Activated CD4-positive, alpha-beta T cell treated with anti-CD3 and anti-CD28 coated beads, Interleukin-2, amount 50 U/mL, for 24 hours (primary cell): ENCODE results near the gene STARD10.
"Not testable (repeated sequence)": the region's sequence is repeated elsewhere in the genome, so short reads cannot be mapped to it uniquely, and the experiment has no call there.

ENCODE experiments used
- DNase-seq, 2 donors: peaks; one replicate each; pipeline ENCODE4 v3.0.0-alpha.2; 2020; ENCODE audit warnings: low read depth in 1 of 2, low spot score in 1 of 2

The STARD10 gene, protein sequence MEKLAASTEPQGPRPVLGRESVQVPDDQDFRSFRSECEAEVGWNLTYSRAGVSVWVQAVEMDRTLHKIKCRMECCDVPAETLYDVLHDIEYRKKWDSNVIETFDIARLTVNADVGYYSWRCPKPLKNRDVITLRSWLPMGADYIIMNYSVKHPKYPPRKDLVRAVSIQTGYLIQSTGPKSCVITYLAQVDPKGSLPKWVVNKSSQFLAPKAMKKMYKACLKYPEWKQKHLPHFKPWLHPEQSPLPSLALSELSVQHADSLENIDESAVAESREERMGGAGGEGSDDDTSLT

DNA sequence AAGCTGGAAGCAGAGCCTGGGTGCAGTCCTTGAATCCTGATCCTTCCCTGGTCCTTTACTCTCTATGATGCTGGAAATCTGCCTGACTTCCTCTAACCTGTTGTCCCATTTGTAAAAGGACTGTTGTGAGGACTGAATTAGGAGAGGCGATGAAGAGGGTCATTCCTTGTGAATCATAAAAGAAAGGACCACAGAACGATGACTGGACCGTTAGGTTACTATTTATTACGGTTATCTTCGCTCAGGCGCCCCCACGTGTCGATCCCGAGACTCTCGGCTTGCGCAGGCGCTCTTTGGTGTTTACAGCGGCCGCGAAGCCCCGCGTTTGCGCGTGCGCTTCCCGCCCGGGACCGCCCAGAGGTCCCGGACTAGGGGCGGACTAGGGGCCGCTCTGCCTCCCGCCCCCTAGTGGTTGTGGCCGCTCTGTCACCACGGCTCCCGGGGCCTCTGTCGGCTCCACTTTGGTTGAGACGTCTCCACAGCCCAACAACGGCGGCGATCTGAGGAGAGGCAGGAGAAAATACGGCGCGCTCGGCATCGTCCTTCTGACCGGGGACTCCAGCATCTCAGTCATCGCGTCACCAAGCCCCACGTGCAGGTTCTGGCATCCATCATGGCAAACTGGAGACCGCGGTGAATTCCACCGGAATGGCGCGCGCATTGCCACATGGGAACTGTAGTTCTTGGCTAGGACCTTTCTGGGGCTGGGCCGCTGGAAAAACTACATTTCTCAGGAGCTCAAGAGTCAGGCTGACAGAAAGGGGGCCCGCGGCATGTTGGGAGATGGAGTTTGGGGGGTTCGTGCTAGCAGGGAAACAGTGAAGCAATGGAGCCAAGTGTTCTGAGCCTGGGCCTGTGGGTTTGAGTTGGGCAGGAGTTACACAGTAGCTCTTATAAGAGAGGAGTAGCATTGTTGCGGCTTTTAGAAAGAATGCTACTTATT lies at the start of gene STARD10:
STARD10 (minus strand) TSS at position 623 of the 943 bp plus-strand sequence. CDS start 12,866 bp downstream, outside the sequence.
- peak; percentile 87 to 91 for DNase-seq

DNA sequence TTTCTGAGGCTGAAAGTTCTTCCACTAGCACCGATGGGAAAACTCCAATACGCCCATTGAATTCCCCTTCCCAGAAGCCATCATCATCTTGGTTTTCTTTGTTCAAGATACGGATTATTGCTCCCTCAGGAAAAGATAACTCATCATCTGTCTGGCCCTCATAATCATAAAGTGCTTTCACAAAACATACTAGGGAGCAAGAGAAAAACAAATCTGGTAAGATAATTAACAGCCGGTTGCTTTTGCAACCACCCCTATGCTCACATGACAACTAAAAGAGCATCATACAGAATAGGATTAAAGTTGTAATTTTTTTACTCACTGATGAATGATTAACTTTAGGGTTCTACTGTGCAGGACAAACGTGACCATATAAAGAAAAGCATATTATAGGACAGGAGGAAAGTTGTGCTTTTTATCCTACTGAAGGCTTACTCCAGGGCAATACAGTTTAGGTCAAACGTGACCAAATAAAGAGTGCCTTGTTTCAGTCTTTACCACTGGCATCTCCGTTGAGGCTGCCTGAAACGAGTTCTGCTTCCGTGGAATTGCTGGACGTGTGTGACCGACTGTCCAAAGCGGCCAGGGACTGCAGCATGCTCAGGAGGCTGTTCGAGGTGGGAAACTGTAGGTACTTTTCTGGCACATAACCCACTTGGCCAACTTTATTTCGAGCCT lies 48.9 kb upstream of the STARD10 start:
- no peak for DNase-seq

DNA sequence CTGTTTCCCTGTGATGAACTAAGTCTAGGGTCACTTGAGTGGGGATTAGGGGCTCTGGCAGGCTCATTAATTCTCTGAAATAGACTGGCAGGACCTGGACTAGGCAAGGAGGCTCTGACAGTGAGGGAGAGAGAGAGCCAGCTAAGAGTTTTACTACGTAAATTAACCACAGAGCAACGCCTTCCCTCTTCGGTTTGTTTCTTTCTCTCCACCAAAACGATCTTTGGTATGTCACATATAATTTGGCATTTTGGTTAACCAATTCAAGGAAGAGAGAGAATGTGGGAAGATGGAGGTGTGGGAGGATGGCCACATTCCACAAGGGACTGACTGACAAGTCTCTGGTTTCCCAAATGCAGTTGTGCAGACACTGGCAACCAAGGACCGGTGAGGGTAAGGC lies 48.3 kb upstream of the STARD10 start:
- no peak for DNase-seq

DNA sequence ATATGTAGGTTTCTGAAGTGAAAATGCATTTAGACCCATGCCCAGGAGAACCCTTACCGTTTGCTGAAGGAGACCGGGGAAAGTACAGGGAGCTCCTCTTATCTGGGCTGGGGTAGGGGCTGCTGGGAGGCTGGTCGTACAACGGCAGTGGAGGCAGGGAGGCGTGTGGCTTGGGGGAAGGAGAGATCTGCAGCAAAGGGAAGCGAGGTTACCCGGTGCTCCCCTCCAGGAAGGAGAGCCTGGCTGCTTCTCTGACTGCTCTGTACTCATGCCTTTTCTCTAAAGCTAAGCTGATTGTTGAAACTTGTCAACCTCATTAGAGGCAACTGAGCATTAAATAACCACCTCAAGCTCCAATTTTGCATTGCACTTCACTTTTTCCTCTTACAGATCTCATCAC lies 47.5 kb upstream of the STARD10 start:
- no peak for DNase-seq

DNA sequence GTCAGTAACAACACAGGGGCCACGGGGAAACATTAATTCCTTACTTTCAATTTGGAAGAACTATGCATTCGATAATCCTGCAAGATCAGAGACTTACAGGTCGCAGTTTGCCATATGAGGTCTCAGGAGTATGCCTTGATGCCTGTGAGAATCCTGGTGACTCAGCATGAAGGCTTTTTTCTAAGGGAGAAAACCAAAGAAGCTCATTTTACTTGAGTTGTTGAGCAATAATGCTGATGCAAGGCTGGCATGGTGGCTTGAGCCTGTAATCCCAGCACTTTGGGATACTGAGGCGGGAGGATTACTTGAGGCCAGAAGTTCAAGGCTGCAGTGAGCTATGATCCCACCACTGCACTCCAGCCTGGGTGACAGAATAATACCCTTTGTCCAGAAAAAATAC lies 46.9 kb upstream of the STARD10 start:
- no peak for DNase-seq

DNA sequence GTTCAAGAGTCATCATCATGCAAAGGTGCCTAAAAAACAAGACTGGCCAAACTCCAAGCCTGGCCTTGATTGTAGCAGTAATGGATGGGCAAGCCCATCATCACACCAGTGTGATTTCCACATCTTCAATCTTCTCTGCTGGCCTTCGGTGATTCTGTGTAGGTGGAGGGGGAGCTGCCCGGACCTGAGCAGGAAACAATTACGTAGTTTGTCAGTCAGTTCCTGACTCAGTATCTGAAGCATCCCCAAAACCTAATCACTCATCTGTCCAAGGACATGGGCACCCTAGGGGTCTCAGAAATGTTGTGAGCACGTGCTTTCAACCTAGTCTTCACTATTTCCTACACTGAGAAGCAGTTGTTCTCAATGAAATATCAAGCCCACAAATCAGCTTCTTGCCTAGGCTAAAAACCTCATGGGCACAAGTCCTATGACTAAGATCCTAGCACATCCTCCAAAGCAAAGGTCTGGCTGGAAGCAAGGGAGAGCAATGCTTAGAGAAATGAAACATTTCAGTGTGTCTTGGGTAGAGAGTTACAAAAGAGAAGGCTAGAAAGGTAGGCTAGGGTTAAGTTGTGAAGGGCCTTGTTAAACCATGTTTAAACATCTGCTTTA lies 45.0 kb upstream of the STARD10 start:
- DNase-seq, result no peak

DNA sequence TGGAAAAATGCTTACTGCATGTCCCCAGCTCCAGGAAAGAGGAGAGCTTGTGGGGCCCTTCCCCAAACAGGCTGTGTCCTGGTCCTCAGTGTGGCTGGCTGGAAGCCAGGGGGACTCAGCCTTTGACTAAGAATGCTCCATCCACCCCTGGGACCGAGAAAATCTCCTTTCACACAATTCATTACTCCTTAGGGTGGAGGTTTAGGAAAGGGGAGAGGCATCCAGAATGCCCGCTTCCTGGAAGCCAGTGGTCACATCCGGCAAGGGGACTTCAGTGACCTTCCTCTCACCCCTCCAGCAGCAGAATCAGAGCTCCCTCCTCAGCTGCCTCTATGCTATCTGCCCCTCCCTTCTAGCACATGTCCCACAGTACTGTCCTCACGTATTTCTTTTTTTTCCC lies 42.3 kb upstream of the STARD10 start:
- no peak for DNase-seq

DNA sequence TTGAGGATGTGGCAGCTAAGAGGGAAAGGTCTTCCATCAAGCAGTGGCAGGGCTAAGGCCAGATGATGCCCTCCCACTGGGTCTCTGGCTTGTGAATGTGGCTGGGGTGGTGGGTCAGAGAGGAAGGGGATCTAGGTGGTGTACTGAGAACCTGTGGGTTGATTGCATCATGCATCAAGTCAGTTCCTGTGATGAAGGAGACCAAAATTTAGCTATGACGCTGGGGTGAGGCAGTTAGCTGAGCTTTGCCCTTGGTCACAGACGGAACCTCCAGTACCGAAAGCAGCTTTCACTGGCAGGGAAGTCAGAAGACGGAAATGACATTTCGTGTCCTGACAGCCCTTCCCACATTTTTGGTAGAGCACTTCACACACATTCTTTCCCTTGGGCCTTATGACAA lies 41.1 kb upstream of the STARD10 start:
- DNase-seq, result no peak

DNA sequence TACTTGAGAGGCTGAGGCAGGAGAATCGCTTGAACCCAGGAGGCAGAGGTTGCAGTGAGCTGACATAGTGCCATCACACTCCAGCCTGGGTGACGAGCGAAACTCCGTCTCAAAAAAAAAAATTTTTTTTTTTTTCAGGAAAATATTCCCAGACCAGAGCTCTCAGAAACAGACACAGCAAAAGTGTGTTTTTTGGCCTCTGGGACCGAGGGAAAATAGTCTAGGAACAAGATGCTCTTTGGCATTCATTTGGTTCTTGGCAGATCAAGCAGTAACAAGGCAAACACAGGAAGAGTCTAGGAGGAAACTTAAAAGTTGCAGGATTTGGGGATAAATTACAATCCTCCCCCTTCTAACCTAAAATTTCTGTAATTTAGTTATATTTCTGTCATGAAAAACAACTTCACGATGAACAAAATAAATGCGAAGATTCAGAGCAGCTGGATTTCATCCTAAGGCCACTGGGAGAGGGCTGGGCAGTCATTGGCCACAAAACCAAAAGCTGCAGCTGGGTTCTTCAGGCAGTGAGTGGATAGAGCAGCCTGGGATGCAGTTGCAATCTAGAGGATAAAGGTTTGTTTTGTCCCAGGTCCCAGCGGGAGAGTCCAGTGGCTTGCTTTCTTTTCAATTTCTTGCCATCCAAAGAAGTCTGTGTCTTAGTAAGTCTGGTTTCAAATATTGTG lies 40.1 kb upstream of the STARD10 start:
- DNase-seq, result no peak

DNA sequence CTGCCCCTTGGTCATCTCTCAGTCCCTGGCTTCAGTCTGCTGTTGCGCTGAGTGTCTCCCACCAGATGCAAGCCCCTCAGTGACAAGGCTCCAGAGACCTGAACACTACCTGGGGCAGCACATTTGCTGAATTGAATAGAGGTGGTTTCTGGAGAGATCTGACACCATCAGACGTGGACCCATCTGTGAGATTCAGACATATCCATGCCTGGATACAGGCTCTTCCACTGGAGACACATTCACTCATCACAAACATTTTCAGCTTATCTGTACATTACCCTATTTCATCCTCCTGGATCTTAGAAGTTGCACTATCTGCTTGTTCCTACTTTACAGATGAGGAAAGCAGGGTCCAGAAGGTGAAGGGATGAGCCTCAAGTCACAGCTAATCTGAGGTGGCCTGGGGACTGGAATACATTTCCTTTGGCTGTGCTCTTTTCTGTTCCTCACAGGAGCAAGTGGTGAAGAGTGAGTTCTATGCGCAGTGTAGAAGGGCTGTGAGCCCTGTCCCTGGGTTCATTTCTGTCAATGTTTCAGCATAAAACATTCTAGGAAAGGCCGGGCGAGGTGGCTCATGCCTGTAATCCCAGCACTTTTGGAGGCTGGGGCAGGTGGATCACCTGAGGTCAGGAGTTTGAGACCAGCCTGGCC lies 39.4 kb upstream of the STARD10 start:
- no peak for DNase-seq

DNA sequence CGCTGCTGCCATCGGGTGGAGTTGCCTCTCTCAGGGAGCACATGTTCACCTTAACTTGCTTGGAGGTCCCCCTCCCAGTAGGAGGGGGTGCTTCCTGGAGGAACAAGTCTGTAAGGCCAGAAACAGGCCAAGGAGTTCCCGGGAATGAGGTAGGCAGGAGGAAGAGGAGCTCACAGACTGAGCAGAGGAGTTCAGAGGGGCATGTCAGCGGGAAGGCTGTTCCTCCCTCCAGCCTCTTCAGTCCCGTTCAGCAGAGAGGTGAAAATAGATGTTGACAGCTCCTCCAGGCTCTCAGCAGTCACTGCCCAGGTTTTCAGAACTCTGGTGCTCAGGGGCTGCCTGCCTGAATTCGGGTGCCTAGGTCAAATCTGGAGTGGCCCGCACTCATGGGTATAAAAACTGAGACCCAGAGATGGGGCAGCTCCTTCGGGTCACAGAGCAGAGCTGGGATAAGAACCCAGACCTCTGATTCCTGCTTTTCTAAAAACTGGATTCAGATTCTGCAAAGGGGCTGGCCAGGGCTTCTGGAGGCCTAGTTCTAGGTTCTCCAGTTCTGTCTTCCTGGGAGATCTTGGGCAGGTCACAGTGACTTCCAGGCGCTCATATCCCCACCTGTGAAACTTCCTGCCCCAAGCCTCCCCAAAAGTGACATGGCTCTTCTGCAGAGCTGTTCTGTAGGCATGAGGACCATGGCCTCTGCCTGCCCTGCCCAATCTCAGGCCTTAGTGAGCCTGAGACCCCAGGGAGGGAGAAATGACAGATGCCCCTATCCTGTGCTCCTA lies 38.6 kb upstream of the STARD10 start:
- DNase-seq, result no peak

DNA sequence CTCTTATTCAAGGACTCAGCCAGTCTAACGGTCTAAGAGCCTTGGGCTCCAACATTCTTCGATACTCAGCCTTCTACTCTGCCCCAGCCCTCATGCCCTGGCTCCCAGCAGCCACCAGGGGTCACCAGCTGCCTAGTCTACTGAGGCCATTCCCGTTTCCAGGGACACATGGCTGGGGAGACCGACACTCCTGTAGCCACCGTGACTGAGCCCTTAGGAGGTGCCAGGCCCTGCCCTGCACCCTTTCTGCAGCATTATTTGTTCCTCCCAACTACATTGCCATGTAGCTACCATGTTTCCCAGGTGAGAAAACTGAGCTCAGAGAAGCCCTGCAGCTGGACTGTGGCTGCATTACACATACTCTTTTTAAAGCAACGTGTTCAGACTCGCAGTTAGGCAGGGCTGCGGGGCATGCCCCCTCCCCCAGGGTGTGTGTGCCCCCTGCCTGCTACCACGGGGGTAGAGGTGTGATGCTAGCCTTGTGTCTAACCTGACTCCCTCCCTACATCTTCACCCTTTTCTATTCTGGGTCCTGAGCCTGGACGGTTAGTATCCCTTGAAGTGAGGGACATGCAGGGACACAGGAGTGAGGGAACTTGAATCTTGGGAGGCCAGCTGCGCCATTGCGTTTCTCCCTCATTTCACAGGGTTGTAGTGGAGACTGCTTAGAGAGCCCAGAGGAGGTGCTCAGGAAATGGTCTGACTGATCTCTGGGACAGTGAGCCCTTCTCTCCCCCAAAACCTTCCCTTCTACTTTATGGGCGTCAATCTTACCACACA lies 37.9 kb upstream of the STARD10 start:
- peak in 1 of 2 donors; percentile 38 for DNase-seq

DNA sequence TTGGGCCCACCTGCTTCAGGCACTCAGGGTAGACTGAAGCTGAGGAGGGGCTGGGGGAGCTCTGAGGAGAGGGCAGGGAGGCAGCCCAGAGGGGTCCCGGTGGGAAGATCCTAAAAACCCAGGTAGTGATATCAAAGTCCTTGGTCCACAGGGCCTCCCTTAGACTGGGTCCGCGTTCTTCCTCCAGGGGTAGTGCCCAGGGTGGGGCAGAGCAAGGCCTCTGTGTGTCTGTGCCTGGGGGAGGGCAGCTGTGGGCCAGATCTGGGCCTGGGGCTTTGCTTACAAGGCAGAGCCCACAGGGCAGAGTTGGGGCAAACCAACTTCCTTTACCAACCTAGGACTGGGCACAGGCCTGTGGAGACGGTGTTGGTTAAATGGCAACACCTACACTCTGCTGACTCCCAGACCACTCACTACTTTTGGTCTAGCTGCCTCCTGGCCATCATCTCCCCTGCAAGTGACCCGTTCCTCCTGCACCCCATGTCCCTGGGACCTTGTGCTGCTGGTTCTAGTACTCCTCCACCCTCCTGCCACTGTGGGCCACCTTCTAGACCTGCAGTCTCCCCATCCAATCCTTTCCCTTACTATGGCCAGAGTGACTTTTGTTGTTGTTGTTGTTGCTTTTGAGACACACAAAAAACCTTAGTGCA lies 36.2 kb upstream of the STARD10 start:
- no peak for DNase-seq

DNA sequence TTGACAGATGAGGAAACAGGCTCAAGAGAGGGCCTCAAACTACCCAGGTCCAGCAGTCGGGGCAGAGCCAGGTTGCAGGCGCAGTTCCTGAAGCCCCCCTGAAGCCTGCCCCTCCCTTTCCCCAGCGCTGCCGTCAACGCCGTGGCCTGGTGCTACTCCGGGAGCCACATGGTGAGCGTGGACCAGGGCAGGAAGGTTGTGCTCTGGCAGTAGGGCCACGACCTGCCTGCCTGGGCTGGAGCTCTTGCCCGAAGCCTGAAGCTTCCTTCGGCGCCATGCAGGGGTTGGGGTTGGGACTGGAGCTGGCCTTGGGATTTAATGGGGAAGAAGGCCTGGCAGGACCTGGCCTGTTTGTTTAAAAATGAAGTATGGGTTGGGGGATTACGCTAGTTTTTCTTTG lies 35.3 kb upstream of the STARD10 start:
- DNase-seq, result no peak

DNA sequence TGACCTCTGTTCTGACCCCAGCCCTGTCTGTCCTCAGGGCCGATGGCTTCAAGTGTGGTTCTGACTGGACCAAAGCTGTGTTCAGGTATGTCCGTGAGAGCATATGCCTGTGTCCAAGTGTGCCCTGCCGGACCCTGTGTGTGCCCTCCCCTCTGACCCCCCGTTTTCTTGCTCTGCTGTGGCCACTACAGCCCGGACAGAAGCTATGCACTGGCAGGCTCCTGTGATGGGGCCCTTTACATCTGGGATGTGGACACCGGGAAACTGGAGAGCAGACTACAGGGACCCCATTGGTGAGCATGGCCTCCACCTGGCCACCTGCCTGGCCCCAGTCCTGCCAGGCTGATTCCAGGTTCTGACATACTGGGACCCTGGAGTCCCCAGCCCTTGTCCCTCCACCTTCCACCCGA lies 34.9 kb upstream of the STARD10 start:
- DNase-seq, result no peak

DNA sequence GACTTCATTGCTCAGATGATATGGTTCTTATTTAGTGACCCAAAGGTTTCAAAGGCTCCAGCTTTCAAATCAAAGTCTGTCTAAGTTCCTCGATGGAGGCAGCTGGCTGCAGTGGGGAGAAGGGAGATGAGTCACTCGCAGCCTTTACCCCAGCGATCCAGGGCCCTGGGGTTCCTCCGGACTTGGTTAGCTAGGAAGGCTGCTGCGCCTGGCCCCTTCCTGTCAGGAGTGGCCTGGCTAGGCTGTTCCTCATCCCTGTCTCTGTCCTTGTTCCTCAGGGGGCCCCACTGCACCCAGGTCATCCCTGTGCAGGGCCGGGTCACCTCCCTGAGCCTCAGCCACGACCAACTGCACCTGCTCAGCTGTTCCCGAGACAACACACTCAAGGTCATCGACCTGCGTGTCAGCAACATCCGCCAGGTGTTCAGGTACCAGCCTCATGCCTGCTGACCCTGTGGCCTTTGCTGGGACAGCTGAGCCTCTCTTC lies 34.3 kb upstream of the STARD10 start:
- DNase-seq, result no peak

DNA sequence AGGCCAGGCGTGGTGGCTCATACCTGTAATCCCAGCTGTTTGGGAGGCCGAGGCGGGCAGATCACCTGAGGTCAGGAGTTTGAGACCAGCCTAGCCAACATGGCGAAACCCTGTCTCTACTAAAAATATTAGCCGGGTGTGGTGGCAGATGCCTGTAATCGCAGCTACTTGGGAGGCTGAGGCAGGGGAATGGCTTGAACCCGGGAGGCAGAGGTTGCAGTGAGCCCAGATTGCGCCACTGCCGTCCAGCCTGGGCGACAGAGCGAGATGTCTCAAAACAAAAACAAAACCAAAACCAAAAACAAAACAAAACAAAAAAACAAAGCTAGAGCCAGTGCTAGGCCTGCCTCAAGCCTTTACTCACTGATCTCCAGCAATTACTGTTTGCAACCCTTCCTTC lies 33.8 kb upstream of the STARD10 start:
- not testable (repeated sequence) for DNase-seq

DNA sequence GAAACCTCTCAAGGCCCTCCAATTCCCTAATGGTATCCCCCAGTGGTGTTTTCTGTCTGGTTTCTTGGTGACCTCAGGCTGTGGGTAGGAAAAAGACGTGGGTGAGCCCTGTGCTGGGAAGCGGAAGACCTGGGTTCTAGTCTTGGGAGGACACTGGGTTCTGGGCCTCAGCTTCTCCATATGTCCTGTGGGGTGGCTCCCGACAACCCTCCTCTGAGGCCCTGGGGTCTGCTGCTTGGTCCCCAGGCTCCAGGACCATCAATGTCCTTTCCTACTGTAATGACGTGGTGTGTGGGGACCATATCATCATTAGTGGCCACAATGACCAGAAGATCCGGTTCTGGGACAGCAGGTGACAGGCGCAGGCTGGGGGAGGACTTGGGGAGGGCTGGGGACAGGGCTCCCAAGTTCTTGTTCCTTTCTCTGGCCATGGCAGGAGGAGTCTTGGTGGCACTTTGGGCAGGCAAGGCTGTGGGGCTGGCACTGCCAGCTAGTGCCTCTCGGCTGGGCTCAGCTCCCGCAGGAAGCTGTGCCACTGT lies 33.2 kb upstream of the STARD10 start:
- DNase-seq, result no peak
